OCI-LY7 (cell line): ENCODE data around the gene HUS1. TPM values are rescaled to one million over a fixed set of nuclear protein-coding genes. Genes with fewer than 3 reads are reported as not detected.

Source experiments
- BruUV-seq: library from RNA; stranded (reverse); fragments of 400-500 nt; replicated peaks from 2 replicates; lab custom pipeline; 2021; lab: Mats Ljungman, UMichigan
- CTCF ChIA-PET: fragments of 300-600 bp; sonication (Branson Sonifier 250); formaldehyde crosslinking; loops from one replicate; lab custom pipeline; 2022; ENCODE audit warnings: antibody characterized with exemption; ENCODE audit not compliant: unreplicated experiment; lab: Charles Lee
- POLR2A ChIA-PET: fragments of 300-600 bp; sonication (Branson Sonifier 250); formaldehyde crosslinking; loops from one replicate; lab custom pipeline; 2022; ENCODE audit warnings: antibody characterized with exemption; lab: Charles Lee
- DNase-seq: peaks from one replicate; pipeline ENCODE4 v3.0.0-alpha.2; 2015; ENCODE audit warnings: low spot score
- H2AFZ ChIP-seq: fragments of 200-600 bp; sonication (generic), shearing (Covaris generic); 2 replicates; pipeline ENCODE4 v1.6.1; 2014; ENCODE audit warnings: mild to moderate bottlenecking, antibody characterized with exemption, low read length, moderate library complexity
- H3K27ac ChIP-seq: fragments of 200-600 bp; sonication (generic); 2 replicates; pipeline ENCODE4 v1.5.1; 2014; ENCODE audit warnings: mixed run types, low read depth, mild to moderate bottlenecking, moderate library complexity, low read length, inconsistent platforms; ENCODE audit not compliant: poor library complexity, severe bottlenecking
- H3K36me3 ChIP-seq: fragments of 200-600 bp; sonication (generic); 2 replicates; pipeline ENCODE4 v1.6.1; 2014; ENCODE audit warnings: mild to moderate bottlenecking, antibody characterized with exemption, low read length, moderate library complexity, mixed read lengths; ENCODE audit not compliant: insufficient read depth
- H3K4me1 ChIP-seq: fragments of 200-600 bp; sonication (generic); 2 replicates; pipeline ENCODE4 v1.5.1; 2014; ENCODE audit warnings: mild to moderate bottlenecking, low read length; ENCODE audit not compliant: insufficient read depth, poor library complexity, severe bottlenecking
- H3K4me2 ChIP-seq: fragments of 200-600 bp; sonication (generic); 2 replicates; pipeline ENCODE4 v1.6.1; 2014; ENCODE audit warnings: mild to moderate bottlenecking, low read length
- H3K4me3 ChIP-seq: fragments of 200-600 bp; sonication (generic); 2 replicates; pipeline ENCODE4 v1.5.1; 2014; ENCODE audit warnings: mild to moderate bottlenecking, low read depth, low read length; ENCODE audit not compliant: poor library complexity, severe bottlenecking
- H3K79me2 ChIP-seq: fragments of 200-600 bp; sonication (generic); 2 replicates; pipeline ENCODE4 v1.6.1; 2016; ENCODE audit warnings: low read depth, mild to moderate bottlenecking, low read length, moderate library complexity, mixed read lengths; ENCODE audit not compliant: insufficient read depth
- H3K9me2 ChIP-seq: fragments of 200-600 bp; sonication (generic); 2 replicates; pipeline ENCODE4 v1.6.1; 2016; ENCODE audit warnings: mild to moderate bottlenecking, low read length, mixed read lengths; ENCODE audit not compliant: insufficient read depth
- H3K9me3 ChIP-seq: fragments of 200-600 bp; sonication (generic); 2 replicates; pipeline ENCODE4 v1.6.1; 2014; ENCODE audit warnings: mild to moderate bottlenecking, mixed run types, low read length, mixed read lengths
- H4K20me1 ChIP-seq: fragments of 200-600 bp; sonication (generic); 2 replicates; pipeline ENCODE4 v1.6.1; 2014; ENCODE audit warnings: mild to moderate bottlenecking, antibody characterized with exemption, low read length, moderate library complexity, mixed read lengths; ENCODE audit not compliant: insufficient read depth
- EZH2phosphoT487 ChIP-seq: fragments of 200-600 bp; sonication (generic); IDR thresholded peaks from 2 replicates; pipeline ENCODE4 v1.6.1; 2018; ENCODE audit warnings: low read depth, borderline replicate concordance, mild to moderate bottlenecking, mixed run types, antibody characterized with exemption, low read length, moderate library complexity, mixed read lengths
- intact Hi-C: fragments of 100-400 bp; cut with micrococcal nuclease; formaldehyde crosslinking; loops from one replicate; pipeline ENCODE4 v1.10.0; 2022; ENCODE audit not compliant: unreplicated experiment
- total RNA-seq, 2 experiments: library from RNA; depleted of rRNA in 1 of 2; stranded (reverse); fragments of >200 nt in 1 of 2; shearing (Covaris generic) in 1 of 2; gene quantifications; 2 replicates each; pipeline ENCODE4 v1.2.3, GENCODE V29; 2014 to 2022
- TF ChIP-seq, protein P1 (sequence below): fragments of 200-600 bp; sonication (generic); conservative IDR thresholded peaks from 2 replicates; pipeline ENCODE4 v1.5.1; 2014; ENCODE audit warnings: mild to moderate bottlenecking, antibody characterized with exemption, low read length, moderate library complexity, mixed read lengths

The HUS1 gene
- total RNA-seq, 2 experiments from 2014 or later: 28.2 to 44.5 TPM

DNA sequence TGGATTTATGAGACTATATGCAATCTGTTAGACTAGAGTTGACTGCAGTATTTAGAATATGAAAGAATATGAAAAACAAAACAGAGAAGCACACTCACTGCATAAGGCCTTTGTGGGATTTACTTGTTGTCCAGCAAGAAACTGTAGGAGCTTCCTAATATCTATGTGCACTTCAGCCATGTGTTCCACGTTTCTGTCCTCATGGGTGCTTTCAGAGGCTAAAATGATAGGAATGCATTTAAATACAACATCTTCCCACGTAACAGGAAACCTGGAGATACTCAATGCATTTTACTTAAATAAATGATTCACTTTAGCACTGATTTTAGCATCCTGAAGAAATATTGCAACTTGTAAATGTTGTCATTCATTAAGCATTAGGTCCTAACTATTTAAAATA is 11.7 kb downstream of the HUS1 start:
- DNase-seq: no peak
- BruUV-seq: no TSS peak
- TF ChIP-seq, protein P1, sequence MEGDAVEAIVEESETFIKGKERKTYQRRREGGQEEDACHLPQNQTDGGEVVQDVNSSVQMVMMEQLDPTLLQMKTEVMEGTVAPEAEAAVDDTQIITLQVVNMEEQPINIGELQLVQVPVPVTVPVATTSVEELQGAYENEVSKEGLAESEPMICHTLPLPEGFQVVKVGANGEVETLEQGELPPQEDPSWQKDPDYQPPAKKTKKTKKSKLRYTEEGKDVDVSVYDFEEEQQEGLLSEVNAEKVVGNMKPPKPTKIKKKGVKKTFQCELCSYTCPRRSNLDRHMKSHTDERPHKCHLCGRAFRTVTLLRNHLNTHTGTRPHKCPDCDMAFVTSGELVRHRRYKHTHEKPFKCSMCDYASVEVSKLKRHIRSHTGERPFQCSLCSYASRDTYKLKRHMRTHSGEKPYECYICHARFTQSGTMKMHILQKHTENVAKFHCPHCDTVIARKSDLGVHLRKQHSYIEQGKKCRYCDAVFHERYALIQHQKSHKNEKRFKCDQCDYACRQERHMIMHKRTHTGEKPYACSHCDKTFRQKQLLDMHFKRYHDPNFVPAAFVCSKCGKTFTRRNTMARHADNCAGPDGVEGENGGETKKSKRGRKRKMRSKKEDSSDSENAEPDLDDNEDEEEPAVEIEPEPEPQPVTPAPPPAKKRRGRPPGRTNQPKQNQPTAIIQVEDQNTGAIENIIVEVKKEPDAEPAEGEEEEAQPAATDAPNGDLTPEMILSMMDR: no peak
- TF ChIP-seq EZH2phosphoT487: no peak
- intact Hi-C loops: no loop called here
- Histone ChIP-seq H3K4me3 (no peak overlapping the region), H3K27ac (no peak overlapping the region), H3K4me2 (no peak overlapping the region), H3K9me3 (no peaks in the 10 kb centered on the region), H2AFZ (no peak overlapping the region), H4K20me1 (no peaks in the 10 kb centered on the region), H3K79me2 (no peaks in the 10 kb centered on the region), H3K9me2 (no peaks in the 10 kb centered on the region), H3K36me3 (peaks cover 95% of the 10 kb centered on the region), H3K4me1 (peaks cover 4% of the 10 kb centered on the region)
- ChIA-PET POLR2A (interaction anchor here (0.5 to 1.0 kb wide), 5 partner anchors 10 to 1239 kb away, joined by 3 to 4 read pairs (median 3); no protein-coding TSS in a partner anchor), CTCF (no interaction called here)

DNA sequence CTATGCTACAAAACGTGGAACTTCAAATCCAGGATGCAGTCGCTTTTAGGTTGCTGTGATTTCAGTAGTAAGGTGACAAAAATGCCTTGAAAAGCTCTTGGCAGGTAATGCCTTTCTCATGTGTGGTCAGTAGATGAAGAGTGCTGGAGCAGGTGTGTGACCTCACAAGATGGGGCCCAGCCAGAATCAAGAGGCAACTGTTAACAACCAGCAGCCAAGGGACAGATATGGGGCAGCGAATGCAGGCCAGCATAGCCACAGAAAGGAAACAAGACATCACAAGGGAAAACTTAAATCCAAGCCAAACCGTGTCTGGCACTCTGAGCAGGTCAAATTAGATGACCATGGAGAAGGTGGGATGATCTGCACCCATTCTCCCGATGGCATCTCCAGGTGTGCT is 12.3 kb downstream of the HUS1 start:
- Histone ChIP-seq H3K79me2 (no peaks in the 10 kb centered on the region), H3K27ac (no peak overlapping the region), H3K4me3 (no peak overlapping the region), H2AFZ (no peak overlapping the region), H3K9me3 (no peaks in the 10 kb centered on the region), H3K36me3 (peaks cover 95% of the 10 kb centered on the region), H3K9me2 (no peaks in the 10 kb centered on the region), H3K4me2 (no peak overlapping the region), H3K4me1 (peaks cover 4% of the 10 kb centered on the region), H4K20me1 (no peaks in the 10 kb centered on the region)
- POLR2A ChIA-PET: interaction anchor here (0.6 to 1.0 kb wide), 3 partner anchors 11 to 74 kb away, joined by 3 read pairs; no protein-coding TSS in a partner anchor
- CTCF ChIA-PET: interaction anchor here (0.6 kb wide), 1 partner anchor 15 kb away, joined by 3 read pairs; no protein-coding TSS in a partner anchor
- intact Hi-C loops: no loop called here
- TF ChIP-seq EZH2phosphoT487: no peak
- TF ChIP-seq, protein P1: no peak
- no peak for DNase-seq
- BruUV-seq: no TSS peak

DNA sequence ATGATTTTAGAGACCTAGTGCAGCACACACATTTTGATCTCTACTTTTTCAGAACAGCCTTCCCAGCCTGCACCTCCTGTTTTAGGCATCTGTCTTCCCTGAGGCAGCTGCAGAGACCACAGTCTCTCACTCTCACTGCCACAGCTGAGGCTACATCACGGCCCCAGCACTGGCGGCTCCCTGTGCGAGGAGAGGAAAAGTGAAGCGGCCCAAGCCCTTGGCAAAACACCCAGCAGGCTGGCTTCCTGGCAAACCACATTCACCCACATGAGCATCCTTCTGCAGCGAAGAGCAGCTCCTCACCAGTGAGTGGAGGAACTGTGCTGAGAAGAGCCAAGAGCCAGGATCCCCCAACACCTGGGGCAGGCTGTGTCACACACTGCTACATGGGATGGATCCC is 14.0 kb downstream of the HUS1 start:
- Histone ChIP-seq H4K20me1 (no peaks in the 10 kb centered on the region), H3K79me2 (no peaks in the 10 kb centered on the region), H3K9me3 (no peaks in the 10 kb centered on the region), H3K4me2 (no peak overlapping the region), H3K27ac (no peak overlapping the region), H3K9me2 (no peaks in the 10 kb centered on the region), H3K4me3 (no peak overlapping the region), H3K4me1 (peaks cover 4% of the 10 kb centered on the region), H2AFZ (no peak overlapping the region), H3K36me3 (peaks cover 97% of the 10 kb centered on the region)
- BruUV-seq: no TSS peak
- POLR2A ChIA-PET: interaction anchor here (1.0 kb wide), 1 partner anchor 145 kb away, joined by 3 read pairs; no protein-coding TSS in a partner anchor
- CTCF ChIA-PET: no interaction called here
- DNase-seq: no peak
- no peak for TF ChIP-seq EZH2phosphoT487
- TF ChIP-seq, protein P1: no peak
- intact Hi-C loops: no loop called here
